ENCODE data around the gene RBP2.

Gene RBP2

DNA sequence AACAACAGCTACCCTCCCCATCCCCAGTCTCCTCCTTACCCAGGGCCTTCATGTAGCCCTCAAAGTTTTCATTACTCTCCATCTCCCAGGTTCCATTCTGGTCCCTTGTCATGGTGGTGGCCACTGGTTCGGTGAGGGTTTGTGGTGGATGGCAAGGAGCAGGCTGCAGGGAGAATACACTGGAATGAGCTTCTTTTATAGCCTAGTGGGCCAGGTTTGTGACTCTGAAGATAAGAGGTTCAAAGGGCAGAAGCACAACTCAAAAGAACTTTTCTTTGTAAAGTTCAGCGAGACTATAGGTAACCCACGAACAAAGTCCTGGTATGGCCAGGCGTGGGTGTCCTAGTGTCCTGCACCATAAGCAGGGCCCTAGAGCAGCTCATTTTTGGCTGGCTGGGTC, at the start of gene RBP2:
TSS of gene RBP2 (minus strand) at position 169 of the 400 bp plus-strand sequence. CDS start at position 112, 57 bp downstream.
- DNase-seq: no peak

- no peak for DNase-seq
These were observed 48.7 kb upstream of the RBP2 start for GRCh38 chr3:139524841-139525636.

DNA sequence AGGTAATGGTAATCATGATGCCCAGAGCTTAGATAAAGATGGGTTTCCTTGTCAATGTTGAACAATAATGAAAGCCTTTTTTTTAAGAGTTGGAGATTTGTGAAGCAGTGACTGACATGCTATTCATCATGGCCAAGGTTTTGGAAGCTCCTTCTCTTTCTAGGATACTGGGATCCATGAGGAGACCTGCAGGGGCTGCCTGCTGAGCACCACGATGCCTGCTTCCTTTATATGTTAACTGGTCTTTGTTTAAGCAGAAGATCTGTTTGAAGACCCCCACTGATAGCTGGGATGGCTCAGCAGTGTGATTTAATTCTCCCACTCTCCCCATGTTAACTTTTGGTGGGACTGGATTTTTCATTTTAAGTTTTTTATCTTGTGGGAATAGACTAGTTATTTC, 47.4 kb upstream of the RBP2 start:
- DNase-seq: no peak

DNA sequence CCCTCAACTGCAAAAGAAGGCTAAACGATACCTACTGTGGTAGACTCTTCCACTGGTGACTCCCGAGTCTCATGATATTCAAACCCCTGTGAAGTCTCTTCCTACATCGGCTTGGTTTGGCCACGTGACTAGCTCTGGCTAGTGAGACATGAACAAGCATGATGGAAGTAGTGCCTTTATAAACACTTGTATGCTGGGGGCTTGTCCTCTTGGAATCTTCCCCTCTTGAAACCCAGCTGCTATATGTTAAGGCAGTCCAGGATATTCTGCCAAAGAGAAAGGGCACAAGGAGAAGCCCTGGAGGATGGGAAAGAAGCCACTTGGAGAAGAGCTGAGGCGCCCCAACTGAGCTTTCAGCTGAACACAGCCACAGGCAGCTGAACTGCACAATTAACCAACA, 46.9 kb upstream of the RBP2 start:
- DNase-seq: no peak

DNA sequence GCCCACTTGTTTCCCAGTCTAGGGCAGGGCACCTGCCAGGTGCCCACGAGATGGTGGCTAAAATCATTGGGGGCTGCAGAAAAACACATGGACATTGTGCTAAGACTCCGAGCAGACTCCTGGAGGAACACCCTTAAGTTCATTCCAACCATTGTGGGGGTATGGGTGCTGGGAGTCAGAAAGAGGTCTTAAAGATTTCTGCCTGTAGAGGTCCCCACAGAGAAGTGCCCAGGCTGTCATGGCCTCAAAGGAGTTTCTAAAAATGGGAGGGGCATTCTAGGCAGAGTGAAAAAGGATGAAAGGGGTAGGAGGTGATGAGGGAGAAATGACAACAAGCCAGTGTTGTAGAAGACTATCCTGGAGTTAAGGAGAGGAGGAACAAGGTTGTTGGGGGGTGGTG, 46.1 kb upstream of the RBP2 start:
- no peak for DNase-seq

DNA sequence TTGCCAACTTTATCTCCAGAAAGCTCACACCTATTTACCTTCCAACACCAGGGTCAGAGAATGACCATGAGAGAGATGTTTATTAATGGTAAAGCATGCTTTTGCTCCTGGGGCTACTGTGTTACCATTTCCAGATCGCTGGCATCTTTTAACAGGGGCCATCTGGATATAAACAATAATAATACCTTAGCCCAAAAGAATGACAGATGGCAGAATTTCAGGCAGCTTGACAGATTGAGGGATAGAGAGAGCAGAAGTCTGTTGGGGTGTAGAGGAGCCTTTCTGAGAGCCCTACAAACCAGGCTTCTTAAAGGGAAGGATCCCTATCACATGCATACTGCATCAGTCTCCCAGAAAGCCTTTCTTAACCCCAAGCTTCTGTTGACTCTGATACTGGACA, 45.5 kb upstream of the RBP2 start:
- DNase-seq: no peak

GRCh38 chr3:139521144-139521543, 44.8 kb upstream of the RBP2 start:
- no peak for DNase-seq

- no peak for DNase-seq
These were observed 43.9 kb upstream of the RBP2 start for GRCh38 chr3:139519998-139520737.

- DNase-seq: no peak
These were observed 42.9 kb upstream of the RBP2 start for GRCh38 chr3:139518926-139519842.

DNA sequence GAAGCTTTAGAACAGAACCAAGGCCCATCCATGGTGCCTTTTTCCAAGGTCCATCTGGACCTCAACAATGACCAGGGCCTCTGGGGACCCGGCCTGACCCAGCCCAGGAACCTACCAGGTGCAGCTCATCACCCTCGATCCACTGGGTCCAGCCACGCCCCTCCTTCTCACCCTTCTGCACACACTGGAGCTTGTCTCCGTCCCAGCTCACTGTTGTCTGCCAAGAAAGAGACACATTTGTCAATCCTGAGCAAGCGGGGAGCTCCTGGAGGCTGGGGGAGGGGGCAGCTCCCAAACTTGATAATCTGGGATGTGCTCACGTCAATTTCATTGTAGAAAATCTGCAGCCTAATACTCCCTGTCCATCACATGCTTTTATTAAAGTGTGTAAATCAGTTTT, 42.0 kb upstream of the RBP2 start:
- no peak for DNase-seq

DNA sequence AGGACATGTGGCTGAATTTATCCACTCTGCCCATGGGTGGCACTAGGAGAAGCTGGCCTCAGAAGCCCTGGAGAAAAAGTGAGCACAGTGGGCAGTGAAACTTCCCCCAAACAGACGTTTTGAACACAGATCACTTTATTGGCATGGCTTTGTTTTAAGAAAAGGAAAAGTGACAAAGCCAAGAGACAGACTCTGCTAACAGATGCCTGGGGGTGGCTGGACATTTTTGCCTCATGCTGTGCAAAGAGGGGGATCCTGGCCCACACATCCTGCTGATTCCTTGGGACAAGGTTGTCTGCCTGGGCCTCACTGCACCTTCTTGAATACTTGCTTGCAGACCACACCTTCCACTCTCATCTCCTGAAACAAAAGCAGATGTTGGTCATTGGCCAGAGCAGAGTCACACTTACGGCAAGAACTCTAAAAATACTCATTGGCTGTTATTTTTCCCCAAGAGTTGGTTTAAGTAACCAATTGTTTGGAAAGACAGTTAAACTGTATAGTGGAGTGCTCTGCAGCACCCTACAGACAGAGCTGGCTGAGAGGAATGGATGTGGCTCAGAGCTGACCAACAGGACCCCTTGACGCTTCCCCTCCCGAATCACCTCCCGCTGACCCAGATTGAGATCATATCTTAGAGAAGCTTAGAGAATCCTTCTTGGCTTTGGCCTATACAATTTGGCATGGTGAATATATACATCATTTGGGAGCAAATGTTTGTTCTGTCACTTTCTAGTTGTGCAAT, 41.2 kb upstream of the RBP2 start:
- no peak for DNase-seq

GRCh38 chr3:139514741-139515140, 38.4 kb upstream of the RBP2 start:
- no peak for DNase-seq

- no peak for DNase-seq
These were observed 33.3 kb upstream of the RBP2 start for GRCh38 chr3:139509631-139510030.

GRCh38 chr3:139506766-139507165, 30.4 kb upstream of the RBP2 start:
- no peak for DNase-seq

- no peak for DNase-seq
These were observed 29.6 kb upstream of the RBP2 start for GRCh38 chr3:139505829-139506386.

DNA sequence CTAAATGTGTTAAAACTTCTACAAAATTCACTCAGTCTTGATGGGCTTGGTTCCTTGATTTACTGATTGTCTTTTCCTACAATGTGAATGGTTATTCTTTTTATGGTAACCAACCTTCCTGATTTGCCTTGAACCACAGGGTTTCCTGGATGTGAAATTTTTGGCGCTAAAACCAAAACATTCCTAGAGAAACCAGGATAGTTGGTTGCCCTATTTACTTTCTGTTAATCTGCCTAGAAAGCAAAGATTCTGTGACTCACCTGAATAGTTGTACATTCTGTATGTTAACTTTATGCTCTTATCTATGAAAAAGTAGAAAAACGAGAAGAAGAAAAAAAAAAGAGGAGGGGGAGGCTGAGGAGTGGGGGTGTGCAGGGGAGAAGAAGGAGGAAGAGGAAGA, 23.2 kb upstream of the RBP2 start:
- no peak for DNase-seq

GRCh38 chr3:139493826-139494385, 17.6 kb upstream of the RBP2 start:
- DNase-seq: no peak

GRCh38 chr3:139491966-139492365, 15.7 kb upstream of the RBP2 start:
- DNase-seq: no peak

DNA sequence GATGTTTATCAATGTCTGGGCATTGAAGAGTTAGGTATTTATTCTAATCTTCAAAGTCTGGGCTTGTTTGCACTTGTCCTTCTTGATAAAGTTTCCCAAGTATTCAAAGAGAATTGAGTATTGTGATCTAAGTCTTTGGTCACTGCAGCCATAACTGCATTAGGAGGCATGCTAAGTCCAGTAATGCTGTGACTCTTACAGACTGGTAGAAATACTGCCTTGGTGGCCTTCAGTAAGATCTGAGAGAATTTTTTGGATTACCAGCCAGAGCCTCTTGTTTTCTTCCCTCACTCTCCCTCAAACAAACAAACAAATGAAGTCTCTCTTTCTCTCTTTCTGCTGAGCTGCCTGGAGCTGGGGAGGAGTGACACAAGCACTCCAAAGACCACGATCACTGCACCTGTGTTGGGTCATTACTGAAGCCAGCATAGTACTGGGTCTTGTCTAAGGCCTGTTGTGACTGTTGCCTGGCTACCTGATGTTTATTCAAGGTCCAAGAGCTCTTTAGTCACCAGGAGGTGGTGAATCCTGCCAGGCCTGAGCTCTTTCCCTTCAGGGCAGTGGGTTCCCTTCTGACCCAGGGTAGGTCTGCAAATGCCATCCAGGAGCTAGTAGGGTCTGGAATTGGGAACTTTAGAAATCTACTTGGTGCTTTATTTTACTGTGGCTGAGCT, 14.8 kb upstream of the RBP2 start:
- peak; percentile 90 for DNase-seq

- DNase-seq: no peak
These were observed 5.9 kb upstream of the RBP2 start for GRCh38 chr3:139482206-139482605.

DNA sequence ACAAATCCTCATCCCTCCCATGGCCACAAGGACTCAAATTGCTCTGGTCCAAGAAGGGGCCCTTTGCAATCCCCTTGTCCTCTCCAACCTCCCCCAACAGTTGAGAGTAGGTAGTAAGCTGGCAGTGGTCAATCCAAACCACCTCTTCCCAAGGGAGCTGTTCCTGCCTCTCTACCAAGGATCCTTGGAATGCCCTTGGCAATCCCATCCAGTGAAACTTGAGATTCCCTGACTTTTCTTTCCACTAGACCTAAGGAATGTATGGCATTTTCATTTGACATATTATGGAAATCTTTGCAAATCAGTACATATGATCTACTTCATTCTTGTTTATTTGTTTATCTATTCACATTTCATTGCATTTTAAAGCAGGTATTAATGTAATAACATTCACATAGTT, 4.8 kb upstream of the RBP2 start:
- no peak for DNase-seq

Data from DMS79 (cell line).